ENCODE data around the gene PIP4K2A.

The PIP4K2A gene

GRCh38 chr10:22620140-22620857 lies 94.1 kb downstream of the PIP4K2A start:
- DNase-seq (ENCODE audit: low read depth in 2 of 2): no peak

DNA sequence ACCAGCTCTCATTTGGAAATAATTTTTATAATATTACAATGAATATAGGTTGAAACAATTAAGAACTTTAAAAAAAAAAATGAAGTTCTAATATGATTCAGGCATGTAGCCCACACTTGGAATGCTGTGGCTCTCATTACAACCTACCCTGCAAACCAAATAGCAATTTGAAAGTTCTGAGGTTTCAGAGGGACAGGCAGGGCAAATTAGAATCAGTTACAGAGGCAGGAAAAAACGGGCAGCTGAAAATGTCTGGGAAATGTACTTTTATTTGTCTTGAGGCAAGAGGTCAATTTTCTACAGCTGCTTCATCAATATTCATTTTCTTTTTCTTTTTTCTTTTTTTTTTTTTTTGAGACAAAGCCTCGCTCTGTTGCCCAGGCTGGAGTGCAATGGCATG lies 95.3 kb downstream of the PIP4K2A start:
- DNase-seq (ENCODE audit: low read depth in 2 of 2): no peak

- no peak for DNase-seq (ENCODE audit: low read depth in 2 of 2)
Measured at GRCh38 chr10:22618078-22618785, 96.1 kb downstream of the PIP4K2A start.

DNA sequence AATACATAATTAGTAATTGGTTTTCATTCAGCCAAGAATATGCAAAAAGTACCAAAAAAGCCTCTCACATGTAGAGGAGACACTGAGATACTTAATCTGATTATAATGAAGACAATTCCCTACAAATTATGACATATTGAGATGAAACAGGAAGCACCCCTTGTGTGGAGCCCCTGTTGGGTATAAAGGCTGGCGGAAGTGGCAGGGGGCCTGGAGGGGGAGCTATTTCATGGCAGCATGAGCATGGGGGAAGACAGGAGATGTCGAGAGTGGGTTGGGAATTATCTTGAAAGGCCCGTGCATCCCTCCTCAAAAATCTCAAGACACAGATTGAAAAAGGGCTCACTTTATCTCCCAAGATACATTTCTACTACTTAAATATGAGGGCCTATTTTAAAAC lies 96.9 kb downstream of the PIP4K2A start:
- no peak for DNase-seq (ENCODE audit: low read depth in 2 of 2)

DNA sequence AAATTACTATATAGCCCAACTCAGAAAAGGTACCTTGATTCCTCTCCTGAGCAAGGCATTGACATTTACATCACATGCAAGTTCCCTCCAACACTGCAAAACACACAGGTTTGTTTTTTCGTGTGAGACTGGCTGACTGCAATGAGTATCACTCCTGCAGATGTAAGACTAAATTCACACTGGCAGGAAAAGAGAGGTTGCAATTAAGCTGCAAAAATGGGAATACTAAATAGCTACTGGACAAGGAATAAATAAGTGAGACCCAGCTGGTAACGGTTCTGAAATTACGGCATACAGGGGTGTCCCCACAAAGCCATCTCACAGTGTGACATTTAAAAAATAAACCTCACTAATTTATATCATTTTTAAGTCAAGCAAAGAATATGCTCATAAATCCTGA lies 97.3 kb downstream of the PIP4K2A start:
- no peak for DNase-seq (ENCODE audit: low read depth in 2 of 2)

GRCh38 chr10:22615819-22616499 lies 98.4 kb downstream of the PIP4K2A start:
- DNase-seq (ENCODE audit: low read depth in 2 of 2): no peak

- DNase-seq (ENCODE audit: low read depth in 2 of 2): no peak
Measured at GRCh38 chr10:22615101-22615500, 99.3 kb downstream of the PIP4K2A start.

DNA sequence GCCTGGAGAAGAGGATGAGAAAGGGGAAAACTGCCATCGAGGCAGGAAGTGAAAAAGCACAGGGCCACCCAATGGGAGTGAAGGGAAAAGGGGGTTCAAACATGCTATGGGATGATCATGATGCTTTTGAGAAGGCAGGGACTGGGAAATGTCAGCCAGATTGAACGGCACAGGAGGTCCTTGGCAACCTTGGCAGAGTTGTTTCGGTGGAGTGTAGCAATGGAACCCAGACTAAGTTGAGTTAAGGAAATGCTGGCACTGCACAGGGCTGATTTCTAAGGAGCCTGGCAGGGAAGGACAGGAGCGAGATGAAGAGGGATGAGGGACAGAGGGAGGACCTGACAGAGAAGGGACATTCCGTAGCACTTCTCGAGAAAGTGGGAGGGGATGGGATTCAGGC lies 101.4 kb downstream of the PIP4K2A start:
- no peak for DNase-seq (ENCODE audit: low read depth in 2 of 2)

- no peak for DNase-seq (ENCODE audit: low read depth in 2 of 2)
Measured at GRCh38 chr10:22612318-22612717, 102.1 kb downstream of the PIP4K2A start.

DNA sequence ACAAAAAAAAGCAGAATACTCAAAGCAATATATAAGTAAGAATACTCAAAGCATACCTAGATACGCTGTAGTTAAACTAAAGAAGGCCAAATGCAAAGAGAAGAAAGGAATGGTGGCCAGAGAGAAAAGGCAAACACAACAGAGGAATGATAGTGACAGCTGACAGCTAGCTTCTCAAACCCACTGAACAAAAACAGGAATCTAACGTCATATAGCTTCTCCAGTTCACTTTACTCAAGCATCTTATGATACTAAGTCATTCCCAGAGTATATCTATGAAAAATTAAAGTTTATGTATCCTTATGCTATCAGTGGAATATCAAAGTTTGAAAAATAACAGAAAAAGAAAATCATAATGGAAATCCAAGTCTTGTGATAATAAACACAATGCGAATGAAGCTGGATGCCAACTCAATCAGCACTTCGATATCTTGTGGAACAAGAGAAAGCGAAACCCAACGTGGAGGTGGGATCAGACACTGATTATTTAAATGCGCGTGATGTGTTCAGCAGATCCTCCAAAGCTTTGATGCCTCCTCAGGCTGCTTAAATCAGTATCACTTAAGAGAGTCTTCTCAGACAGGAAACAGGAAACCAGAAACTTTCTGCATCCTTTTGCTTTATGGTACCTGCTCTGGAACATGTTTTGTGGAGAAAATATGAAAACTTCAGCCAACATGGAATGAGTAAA lies 102.8 kb downstream of the PIP4K2A start:
- peak in 1 of 2 donors; percentile 44 for DNase-seq (ENCODE audit: low read depth in 2 of 2)

DNA sequence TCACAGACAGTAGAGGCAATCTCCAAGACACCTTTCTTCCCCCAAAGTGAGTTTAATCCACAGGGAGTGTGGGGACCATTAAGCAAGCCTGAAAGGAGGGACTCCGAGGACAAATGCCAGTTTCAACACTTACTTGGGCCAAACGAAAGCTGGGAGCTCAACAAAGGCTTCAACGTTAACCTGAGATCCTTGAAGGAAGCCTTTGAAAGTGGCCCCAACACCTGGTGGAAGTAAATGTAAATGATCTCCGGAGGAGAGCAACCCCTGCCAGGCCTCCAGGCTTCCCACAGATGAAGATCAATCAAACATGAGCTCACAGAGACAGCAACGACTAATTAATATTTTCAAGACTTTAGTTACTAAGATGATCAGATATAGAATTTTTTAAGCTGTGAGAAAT lies 103.8 kb downstream of the PIP4K2A start:
- no peak for DNase-seq (ENCODE audit: low read depth in 2 of 2)

DNA sequence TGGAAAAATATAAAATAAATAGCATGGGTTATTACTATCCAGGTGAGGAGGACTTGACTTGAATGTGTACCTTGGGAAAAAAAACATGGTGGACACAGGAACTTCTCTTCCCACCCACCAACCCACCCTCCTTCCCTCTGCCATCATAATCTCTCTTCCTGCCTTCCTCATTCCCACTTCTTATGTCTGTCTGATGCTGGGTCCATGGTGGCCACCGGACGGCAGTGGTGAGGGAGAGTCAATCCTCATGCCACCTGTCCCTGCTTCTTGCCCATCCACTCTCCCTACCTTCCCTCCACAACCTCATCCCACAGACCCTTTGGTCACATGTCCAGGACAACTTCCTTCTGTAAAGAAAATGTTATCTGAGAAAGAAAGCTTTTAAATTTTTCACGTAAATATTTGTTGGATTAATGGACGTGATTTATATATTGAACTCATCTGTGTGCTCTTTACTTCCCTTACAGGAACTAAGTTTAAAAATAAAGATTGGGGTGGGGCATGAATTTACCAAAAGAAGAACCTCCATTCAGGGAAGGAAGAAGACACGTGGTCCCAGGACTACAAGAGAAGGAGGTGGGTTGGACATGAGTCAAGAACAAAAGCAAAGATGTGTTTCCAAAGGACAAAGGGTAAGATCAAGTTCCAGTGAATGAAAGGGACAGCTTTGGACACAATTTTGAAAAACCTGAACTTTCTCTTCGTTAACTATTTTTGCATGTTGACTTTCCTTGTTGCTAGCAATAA lies 104.5 kb downstream of the PIP4K2A start:
- DNase-seq (ENCODE audit: low read depth in 2 of 2): no peak

- DNase-seq (ENCODE audit: low read depth in 2 of 2): no peak
Measured at GRCh38 chr10:22609251-22609650, 105.1 kb downstream of the PIP4K2A start.

GRCh38 chr10:22607261-22607660 lies 107.1 kb downstream of the PIP4K2A start:
- DNase-seq (ENCODE audit: low read depth in 2 of 2): no peak

- DNase-seq (ENCODE audit: low read depth in 2 of 2): no peak
Measured at GRCh38 chr10:22606164-22606614, 108.2 kb downstream of the PIP4K2A start.

DNA sequence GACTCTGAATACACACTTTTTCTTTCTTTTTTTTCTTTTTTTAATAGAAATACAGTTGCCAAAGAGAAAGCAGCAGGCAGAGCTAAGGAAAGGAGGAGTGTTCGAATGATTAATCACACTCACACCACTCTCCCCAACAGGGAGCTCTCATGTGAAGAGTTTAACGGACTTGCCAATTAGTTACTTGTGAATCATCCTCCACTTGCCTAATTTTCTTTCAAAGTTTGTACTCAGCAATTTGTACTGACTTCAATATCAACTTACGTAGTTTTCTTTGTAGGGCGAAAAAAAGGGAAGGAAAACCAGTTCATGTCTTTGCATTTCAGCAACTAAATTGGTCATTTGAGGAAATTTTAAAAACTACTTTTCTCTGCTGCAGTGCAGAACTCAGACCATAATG lies 109.2 kb downstream of the PIP4K2A start:
- no peak for DNase-seq (ENCODE audit: low read depth in 2 of 2)

DNA sequence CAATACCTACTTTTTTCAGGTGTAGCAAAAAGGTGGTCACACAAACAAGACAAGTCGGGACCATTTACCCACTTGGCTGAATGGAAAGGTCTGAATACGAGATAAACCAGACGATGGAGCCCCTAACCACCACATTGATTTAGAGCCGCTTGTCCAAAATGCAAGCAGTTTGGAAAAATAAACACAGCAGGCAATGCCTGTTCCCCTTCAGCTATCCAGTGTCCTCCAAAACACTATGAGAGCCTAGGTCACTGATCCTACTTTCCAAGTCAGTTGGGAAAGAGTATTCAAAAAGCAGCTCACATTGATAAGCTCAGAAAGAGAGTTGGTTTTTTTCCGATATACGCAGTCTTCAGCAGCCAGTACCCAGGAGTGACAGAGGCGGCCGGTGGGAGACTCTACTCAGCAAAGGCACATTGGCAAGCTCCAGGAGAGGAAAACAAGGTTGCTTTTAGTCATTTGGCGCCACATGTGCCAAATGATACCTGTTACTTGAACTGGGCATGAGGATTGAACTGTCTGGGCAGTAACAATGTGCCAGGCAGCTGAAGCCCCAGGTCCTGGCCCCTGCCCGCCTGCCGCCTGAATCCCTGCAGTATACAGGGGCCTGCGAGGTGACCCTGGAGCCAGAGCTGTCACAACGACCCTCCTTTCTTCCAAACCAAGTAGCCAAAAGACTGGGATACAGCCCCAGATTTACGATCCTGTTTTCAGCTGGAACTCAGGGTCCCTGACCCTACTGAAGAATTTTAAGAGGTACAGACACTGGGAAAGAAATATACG lies 109.8 kb downstream of the PIP4K2A start:
- no peak for DNase-seq (ENCODE audit: low read depth in 2 of 2)

DNA sequence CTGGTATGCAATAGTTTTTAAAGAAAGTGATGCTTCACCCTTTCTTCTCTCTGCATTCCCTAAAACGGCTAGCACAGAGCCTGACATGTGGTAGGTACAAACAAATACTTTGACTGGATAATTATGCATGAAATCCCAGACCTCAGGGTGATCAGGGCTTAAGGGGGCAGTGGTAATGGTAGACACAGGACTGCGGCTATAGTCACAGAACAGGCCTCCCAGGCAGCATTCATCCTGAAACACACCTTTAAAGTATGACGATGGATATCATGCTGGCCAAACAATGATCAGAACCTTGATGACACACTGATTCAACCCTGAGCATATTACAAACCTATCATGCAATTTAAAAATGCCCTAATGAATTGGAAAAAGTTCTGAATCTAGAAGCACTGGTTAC lies 110.8 kb downstream of the PIP4K2A start:
- no peak for DNase-seq (ENCODE audit: low read depth in 2 of 2)

DNA sequence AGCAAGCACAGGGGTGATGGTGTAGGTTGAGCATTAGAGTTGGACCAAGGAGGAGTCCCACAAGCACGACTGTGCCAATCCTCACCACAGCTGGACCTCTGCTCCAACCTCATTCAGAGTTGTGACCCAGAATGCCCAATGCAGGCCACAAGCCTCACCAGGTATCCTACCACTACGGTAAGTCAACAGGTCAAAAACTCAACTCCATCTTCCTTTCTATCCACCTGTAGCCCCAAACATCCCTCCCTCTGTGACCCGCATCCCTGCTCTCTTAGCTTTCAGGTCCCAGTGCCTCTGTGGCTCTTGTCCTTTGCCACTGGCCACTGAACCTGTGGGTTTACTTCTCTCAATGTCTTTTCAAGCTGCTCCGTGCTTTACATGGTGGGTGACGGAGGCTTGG lies 112.8 kb downstream of the PIP4K2A start:
- no peak for DNase-seq (ENCODE audit: low read depth in 2 of 2)

DNA sequence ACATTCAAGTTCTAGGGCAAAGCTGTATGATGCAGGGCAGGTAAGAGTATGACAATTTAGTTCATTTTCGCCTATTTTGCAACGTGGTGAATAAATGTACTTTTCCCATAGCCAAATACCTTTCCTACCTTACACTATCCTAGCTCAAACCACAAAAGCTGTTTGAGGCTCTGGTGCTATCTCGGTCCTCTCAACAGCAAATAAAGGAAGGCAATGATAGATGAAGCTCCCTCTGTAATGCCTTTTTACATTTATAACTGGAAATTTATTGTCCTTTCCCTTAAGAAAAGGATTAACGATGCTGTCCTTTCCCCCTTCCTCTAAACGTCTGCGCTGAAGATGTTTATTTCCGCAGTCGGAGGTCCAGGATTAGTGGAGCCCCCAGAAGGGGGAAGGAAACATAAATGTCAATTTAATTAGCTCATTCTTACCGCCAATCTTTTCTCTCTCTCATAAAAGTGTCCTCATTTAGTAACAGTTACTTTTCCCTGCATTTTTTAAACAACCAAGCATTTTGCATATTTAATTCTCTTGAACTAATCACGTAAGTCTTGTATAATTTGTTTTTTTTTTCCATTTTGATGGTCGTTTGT lies 114.6 kb downstream of the PIP4K2A start:
- DNase-seq (ENCODE audit: low read depth in 2 of 2): no peak
